GM12865 (cell line): ENCODE results near the gene ASB6.
"Not testable (repeated sequence)": the region's sequence is repeated elsewhere in the genome, so short reads cannot be mapped to it uniquely, and the experiment has no call there.

ENCODE experiments used
- DNase-seq: peaks from one replicate; pipeline ENCODE4 v3.0.0; 2010; ENCODE audit warnings: low read depth
- H3K4me3 ChIP-seq: 2 replicates; pipeline ENCODE4 v1.5.1; 2011; ENCODE audit warnings: mild to moderate bottlenecking, low read depth, low read length, control low read depth
- TF ChIP-seq, protein P1 (sequence below): IDR thresholded peaks from 2 replicates; pipeline ENCODE4 v1.5.1; 2011; ENCODE audit warnings: low read length, control low read depth, low read depth, inconsistent platforms; ENCODE audit not compliant: insufficient read depth; ENCODE audit errors: missing control alignments

ASB6 gene

GRCh38 chr9:129639756-129640085, 2.2 kb downstream of the ASB6 start:
- TF ChIP-seq, protein P1, sequence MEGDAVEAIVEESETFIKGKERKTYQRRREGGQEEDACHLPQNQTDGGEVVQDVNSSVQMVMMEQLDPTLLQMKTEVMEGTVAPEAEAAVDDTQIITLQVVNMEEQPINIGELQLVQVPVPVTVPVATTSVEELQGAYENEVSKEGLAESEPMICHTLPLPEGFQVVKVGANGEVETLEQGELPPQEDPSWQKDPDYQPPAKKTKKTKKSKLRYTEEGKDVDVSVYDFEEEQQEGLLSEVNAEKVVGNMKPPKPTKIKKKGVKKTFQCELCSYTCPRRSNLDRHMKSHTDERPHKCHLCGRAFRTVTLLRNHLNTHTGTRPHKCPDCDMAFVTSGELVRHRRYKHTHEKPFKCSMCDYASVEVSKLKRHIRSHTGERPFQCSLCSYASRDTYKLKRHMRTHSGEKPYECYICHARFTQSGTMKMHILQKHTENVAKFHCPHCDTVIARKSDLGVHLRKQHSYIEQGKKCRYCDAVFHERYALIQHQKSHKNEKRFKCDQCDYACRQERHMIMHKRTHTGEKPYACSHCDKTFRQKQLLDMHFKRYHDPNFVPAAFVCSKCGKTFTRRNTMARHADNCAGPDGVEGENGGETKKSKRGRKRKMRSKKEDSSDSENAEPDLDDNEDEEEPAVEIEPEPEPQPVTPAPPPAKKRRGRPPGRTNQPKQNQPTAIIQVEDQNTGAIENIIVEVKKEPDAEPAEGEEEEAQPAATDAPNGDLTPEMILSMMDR: no peak
- DNase-seq: no peak
- H3K4me3 ChIP-seq: no peak overlapping the region

DNA sequence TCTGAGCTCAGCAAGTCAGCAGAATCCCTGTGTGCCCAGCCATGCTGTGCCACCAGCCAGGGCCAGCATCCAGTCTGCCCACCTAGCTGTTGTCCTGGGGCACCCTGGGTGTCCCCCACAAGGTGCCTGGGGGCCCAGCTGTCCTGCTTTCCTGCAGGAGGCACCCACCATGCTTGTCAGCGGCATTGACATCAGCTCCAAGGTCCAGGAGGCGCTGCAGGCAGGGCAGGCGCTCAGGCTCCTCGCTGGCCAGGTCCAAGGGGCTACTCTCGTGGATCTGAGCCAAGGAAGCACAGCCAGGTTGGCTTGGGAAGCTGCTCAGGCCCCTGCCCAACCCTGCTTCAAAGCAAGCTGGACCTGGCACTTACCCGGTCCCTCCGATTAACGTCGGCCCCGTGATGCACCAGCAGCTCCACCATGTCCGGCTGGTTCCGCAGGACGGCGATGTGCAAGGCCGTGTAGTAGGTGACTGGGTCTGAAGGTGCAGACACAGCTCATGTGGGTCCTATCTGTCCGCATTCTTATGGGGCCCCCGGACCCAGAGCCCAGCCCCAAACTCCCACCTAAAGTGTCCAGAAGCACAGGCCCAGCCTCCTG, 2.8 kb downstream of the ASB6 start:
- no peak overlapping the region for H3K4me3 ChIP-seq
- TF ChIP-seq, protein P1: no peak
- no peak for DNase-seq

- DNase-seq: no peak
- TF ChIP-seq, protein P1: no peak
- no peak overlapping the region for H3K4me3 ChIP-seq
Observed at GRCh38 chr9:129637673-129638439, 4.1 kb downstream of the ASB6 start.

DNA sequence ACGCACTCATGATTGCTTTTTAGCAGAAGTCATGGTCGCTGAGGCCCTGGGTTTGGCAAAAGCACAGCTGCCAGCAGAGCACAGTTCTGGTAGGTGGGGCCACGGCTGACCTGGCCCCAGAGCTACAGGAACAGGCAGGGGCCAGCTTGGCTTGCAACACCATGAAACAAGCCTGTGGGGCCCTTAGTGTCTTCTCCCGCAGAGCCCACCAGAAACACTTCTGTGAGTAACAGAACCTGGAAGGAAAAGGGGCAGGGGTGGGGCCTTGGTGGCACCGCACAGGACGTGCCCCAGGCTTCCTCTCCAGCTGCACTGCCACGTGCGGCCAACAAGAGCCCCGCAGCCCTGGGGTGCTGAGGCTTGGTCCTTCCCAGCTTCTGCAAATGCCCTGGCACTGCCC, 4.8 kb downstream of the ASB6 start:
- H3K4me3 ChIP-seq: no peak overlapping the region
- no peak for DNase-seq
- TF ChIP-seq, protein P1: no peak

DNA sequence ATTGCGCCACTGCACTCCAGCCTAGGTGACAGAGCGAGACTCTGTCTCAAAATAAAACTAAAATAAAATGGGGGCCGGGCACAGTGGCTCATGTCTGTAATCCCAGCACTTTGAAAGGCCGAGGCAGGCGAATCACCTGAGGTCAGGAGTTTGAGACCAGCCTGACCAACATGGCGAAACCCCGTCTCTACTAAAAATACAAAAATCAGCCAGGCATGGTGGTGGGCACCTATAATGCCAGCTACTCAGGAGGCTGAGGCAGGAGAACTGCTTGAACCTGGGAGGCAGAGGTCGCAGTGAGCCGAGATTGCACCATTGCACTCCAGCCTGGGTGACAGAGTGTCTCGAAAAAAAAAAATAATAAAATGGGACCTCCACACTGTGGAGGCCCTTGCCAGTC, 5.6 kb downstream of the ASB6 start:
- DNase-seq, H3K4me3 ChIP-seq: not testable (repeated sequence)

GRCh38 chr9:129635099-129636065, 6.6 kb downstream of the ASB6 start:
- TF ChIP-seq, protein P1: no peak
- no peak for DNase-seq
- H3K4me3 ChIP-seq: no peak overlapping the region

- no peak overlapping the region for H3K4me3 ChIP-seq
- no peak for DNase-seq
- TF ChIP-seq, protein P1: no peak
Observed at GRCh38 chr9:129633848-129634247, 8.1 kb downstream of the ASB6 start.
